ENCODE measurements around the gene FBXL14.

Gene FBXL14

DNA sequence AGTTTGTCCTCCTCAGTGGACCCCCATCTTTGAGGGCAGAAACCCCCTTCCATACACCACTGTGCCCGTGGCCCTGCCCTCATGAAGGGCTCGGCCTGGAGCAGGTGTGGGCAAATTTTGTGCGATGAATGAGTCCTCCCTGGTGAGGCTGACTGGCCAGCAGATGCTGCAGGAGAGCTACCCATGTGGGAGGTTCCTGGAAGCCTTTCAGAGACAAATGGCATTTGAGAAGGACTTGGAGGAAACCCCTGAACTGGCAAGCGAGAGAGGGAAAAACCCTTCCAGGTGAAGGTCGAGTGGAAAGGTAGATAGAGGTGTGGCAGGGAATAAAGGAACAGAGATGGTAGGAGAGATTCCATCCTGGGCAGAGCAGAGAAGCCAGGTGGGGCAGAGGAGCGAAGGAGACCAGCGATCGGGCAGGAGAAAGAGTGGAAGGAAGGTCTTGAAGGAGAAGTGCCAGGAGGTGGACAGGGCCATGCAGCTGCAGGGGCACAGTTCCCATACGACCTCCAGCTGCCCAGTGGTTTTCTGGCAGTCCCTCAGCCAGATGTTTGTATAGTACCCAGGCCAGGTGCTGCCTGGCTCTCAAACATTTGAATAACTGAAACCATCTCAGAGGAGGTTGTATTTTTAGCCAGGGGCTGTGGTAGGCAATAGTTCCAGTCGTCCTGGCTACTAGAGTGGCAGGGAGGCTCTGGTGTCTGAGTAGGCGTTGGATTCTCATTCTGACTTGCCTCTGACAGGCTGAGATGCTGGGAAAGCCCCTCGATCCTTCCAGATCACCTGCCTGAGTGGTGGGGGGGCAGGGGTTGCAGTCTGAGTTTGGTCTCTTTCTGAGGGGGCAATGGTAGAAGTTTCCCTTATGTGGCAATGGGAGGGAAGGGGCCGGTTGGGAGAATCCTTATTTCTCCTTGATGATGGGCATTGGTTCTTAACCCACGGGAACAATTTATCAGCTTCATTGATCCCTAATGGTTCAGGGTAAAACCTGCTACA lies 40.1 kb downstream of the FBXL14 start:
- no peak for TF ChIP-seq CTCF (IDR thresholded peaks at IDR 0.05)
- DNase-seq (ENCODE audit: low spot score): no peak
- Histone ChIP-seq H3K4me3 (no peak overlapping the region), H3K27ac (no peak overlapping the region)

DNA sequence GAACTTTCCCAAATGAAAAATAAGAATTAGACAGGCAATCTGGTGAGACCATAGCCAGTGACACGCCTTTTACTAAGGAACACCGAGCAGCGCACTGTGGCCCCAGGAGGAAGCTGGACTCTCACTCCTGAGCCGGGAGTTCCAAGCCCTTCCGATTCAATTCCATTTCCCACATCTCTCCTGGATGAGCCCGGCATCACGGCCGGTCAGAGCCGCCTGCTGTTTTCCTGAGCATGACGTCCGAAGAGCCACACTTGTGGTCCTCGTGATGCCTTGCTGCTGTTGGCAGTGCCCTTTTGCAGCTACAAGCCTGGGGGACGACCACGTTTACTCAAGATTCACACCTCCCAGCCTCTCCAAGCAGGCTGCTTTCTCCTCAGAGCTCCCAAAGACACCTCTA lies 40.8 kb downstream of the FBXL14 start:
- no peak for TF ChIP-seq CTCF (IDR thresholded peaks at IDR 0.05)
- no peak overlapping the region for H3K27ac ChIP-seq
- H3K4me3 ChIP-seq: no peak overlapping the region
- DNase-seq (ENCODE audit: low spot score): no peak

GRCh38 chr12:1552911-1553491 lies 41.4 kb downstream of the FBXL14 start:
- Histone ChIP-seq H3K4me3 (no peak overlapping the region), H3K27ac (no peak overlapping the region)
- TF ChIP-seq CTCF (IDR thresholded peaks at IDR 0.05): no peak
- no peak for DNase-seq (ENCODE audit: low spot score)

DNA sequence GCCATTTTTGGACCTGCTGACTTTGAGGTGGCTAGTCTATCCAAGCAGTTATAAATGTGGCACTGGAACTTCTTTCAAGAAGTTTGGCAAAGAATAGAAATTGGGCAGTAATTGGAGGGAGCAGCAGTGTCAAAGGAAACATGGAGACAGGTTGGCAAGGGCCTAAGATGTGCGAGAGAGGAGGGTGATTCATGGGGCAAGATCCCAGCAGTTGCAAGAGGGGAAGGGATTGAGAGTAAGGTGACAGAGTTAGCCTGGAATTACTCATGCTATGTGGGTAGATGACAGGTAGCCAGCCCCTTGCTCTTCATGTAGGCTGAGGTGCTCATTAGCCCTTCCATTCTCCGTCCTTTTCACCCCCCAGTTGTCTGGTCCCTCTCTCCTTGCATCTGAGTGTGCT lies 42.2 kb downstream of the FBXL14 start:
- no peak for TF ChIP-seq CTCF (IDR thresholded peaks at IDR 0.05)
- no peak overlapping the region for H3K27ac ChIP-seq
- no peak for DNase-seq (ENCODE audit: low spot score)

DNA sequence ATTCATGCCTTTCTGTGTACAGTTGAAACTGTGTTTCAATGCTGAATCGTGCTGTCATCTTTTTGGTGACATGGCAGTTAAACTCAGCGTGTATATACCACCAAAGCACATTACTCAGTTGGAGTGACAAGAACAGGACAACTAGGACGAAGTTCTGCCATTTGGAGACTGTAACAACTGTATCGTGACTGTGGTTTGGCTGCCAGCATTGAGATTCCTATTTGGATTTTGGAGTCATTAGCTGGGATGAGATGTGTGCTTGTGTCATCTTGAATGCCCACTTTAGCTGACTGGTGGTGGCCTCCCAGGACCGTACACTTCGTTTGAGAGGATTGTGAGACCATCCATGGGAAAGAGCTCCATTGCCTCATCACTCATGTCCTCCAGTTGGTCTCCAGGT lies 42.9 kb downstream of the FBXL14 start:
- DNase-seq (ENCODE audit: low spot score): no peak
- no peak overlapping the region for H3K4me3 ChIP-seq
- no peak for TF ChIP-seq CTCF (IDR thresholded peaks at IDR 0.05)
- no peak overlapping the region for H3K27ac ChIP-seq

More for the DNA sequence above, 42.2 kb downstream of the FBXL14 start:
- no peak overlapping the region for H3K4me3 ChIP-seq

GRCh38 chr12:1546931-1547640 lies 47.3 kb downstream of the FBXL14 start:
- Histone ChIP-seq H3K4me3 (no peak overlapping the region), H3K27ac (no peak overlapping the region)
- TF ChIP-seq CTCF (IDR thresholded peaks at IDR 0.05): no peak
- DNase-seq (ENCODE audit: low spot score): no peak
